Ishikawa (cell line): ENCODE data around the gene CHRNA4.

ENCODE experiments used
- CEBPB ChIP-seq: IDR thresholded peaks from 2 replicates; pipeline ENCODE4 v1.6.1; 2012
- CREB1 ChIP-seq: IDR thresholded peaks from 2 replicates; pipeline ENCODE4 v1.6.1; 2012; ENCODE audit warnings: low read depth
- EGR1 ChIP-seq: IDR thresholded peaks from 2 replicates; pipeline ENCODE4 v1.6.1; 2012
- EP300 ChIP-seq: IDR thresholded peaks from 2 replicates; pipeline ENCODE4 v1.6.1; 2012; ENCODE audit warnings: borderline replicate concordance
- FOXM1 ChIP-seq: IDR thresholded peaks from 2 replicates; pipeline ENCODE4 v1.6.1; 2012; ENCODE audit warnings: low read depth, borderline replicate concordance
- NFIC ChIP-seq: IDR thresholded peaks from 2 replicates; pipeline ENCODE4 v1.6.1; 2012
- RAD21 ChIP-seq: IDR thresholded peaks from 2 replicates; pipeline ENCODE4 v1.6.1; 2012; ENCODE audit warnings: low read depth
- TAF1 ChIP-seq: IDR thresholded peaks from 2 replicates; pipeline ENCODE4 v1.6.1; 2012; ENCODE audit warnings: low read depth, mild to moderate bottlenecking
- TCF12 ChIP-seq: IDR thresholded peaks from 2 replicates; pipeline ENCODE4 v1.6.1; 2012; ENCODE audit warnings: low read depth
- TEAD4 ChIP-seq: IDR thresholded peaks from 2 replicates; pipeline ENCODE4 v1.6.1; 2012
- YY1 ChIP-seq: IDR thresholded peaks from 2 replicates; pipeline ENCODE4 v1.6.1; 2012; ENCODE audit warnings: low read depth
- ZBTB7A ChIP-seq: IDR thresholded peaks from 2 replicates; pipeline ENCODE4 v1.6.1; 2012; ENCODE audit warnings: low read depth
- TF ChIP-seq, protein P1 (sequence below): IDR thresholded peaks from 2 replicates; pipeline ENCODE4 v1.6.1; 2012
- TF ChIP-seq, protein P2 (sequence below): IDR thresholded peaks from 2 replicates; pipeline ENCODE4 v1.6.1; 2012; ENCODE audit warnings: low read depth, mild to moderate bottlenecking
- TF ChIP-seq, protein P3 (sequence below): IDR thresholded peaks from 2 replicates; pipeline ENCODE4 v1.6.1; 2012

Gene CHRNA4

DNA sequence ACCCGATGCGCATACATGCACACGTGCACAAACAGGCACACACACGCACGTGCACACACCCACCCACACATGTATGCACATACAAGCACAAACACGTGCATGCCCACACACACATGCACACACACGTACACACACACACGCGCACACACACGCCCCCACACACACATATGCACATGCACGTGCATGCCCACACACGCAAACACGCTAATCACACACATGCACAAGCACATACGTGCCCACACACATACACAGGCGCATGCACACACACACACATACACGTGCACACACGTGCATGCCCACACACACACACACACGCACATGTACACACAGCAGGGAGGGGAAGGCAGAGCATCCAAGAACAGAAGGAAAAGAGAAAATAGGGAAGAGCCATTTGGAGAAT, 26.8 kb upstream of the CHRNA4 start:
- no peak for TF ChIP-seq EP300
- TF ChIP-seq EGR1 = no peak
- TF ChIP-seq, protein P1, sequence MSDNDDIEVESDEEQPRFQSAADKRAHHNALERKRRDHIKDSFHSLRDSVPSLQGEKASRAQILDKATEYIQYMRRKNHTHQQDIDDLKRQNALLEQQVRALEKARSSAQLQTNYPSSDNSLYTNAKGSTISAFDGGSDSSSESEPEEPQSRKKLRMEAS = no peak
- no peak for TF ChIP-seq TCF12
- TF ChIP-seq NFIC = no peak
- TF ChIP-seq FOXM1 = no peak
- no peak for TF ChIP-seq CEBPB
- TF ChIP-seq TEAD4 = no peak
- TF ChIP-seq, protein P2, sequence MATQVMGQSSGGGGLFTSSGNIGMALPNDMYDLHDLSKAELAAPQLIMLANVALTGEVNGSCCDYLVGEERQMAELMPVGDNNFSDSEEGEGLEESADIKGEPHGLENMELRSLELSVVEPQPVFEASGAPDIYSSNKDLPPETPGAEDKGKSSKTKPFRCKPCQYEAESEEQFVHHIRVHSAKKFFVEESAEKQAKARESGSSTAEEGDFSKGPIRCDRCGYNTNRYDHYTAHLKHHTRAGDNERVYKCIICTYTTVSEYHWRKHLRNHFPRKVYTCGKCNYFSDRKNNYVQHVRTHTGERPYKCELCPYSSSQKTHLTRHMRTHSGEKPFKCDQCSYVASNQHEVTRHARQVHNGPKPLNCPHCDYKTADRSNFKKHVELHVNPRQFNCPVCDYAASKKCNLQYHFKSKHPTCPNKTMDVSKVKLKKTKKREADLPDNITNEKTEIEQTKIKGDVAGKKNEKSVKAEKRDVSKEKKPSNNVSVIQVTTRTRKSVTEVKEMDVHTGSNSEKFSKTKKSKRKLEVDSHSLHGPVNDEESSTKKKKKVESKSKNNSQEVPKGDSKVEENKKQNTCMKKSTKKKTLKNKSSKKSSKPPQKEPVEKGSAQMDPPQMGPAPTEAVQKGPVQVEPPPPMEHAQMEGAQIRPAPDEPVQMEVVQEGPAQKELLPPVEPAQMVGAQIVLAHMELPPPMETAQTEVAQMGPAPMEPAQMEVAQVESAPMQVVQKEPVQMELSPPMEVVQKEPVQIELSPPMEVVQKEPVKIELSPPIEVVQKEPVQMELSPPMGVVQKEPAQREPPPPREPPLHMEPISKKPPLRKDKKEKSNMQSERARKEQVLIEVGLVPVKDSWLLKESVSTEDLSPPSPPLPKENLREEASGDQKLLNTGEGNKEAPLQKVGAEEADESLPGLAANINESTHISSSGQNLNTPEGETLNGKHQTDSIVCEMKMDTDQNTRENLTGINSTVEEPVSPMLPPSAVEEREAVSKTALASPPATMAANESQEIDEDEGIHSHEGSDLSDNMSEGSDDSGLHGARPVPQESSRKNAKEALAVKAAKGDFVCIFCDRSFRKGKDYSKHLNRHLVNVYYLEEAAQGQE = no peak
- TF ChIP-seq, protein P3, sequence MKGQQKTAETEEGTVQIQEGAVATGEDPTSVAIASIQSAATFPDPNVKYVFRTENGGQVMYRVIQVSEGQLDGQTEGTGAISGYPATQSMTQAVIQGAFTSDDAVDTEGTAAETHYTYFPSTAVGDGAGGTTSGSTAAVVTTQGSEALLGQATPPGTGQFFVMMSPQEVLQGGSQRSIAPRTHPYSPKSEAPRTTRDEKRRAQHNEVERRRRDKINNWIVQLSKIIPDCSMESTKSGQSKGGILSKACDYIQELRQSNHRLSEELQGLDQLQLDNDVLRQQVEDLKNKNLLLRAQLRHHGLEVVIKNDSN = no peak
- no peak for TF ChIP-seq CREB1
- TF ChIP-seq YY1 = no peak
- TF ChIP-seq RAD21 = no peak
- TF ChIP-seq ZBTB7A = no peak
- TF ChIP-seq TAF1 = no peak

DNA sequence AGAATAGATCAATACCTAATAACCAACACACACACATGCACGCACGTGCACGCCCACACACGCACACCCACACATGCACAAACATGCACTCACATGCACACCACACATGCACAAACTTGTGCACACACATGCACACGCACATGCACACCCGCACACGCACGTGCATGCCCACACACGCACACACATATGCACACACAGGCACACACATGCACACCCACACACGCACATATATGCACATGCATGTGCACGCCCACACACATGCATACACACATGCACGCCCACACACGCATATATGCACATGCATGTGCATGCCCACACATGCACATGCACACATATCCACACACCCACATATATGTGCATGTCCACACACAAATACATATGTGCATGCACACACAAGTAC, 26.2 kb upstream of the CHRNA4 start:
- TF ChIP-seq NFIC = no peak
- no peak for TF ChIP-seq CEBPB
- no peak for TF ChIP-seq EP300
- TF ChIP-seq, protein P2 = no peak
- no peak for TF ChIP-seq RAD21

DNA sequence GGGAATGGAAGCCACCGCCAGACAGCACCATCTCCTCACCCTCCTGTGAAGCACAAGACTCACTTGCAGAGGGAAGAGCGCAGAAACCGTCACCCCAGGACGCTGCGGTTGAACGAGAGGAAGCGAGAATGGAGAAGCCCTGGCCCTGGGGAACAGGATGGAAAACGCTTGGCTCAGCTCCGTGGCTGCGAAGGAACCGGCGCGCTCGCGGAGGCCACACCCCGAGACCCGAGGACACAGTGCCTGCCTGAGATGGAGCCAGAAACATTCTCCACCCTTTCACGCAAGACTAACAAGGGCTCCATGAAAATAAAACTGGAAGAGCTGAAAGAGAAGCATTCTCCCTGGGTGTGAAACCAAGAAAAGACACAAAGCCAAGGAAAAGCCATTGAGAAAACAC, 25.3 kb upstream of the CHRNA4 start:
- TF ChIP-seq RAD21 = no peak
- no peak for TF ChIP-seq TAF1
- TF ChIP-seq ZBTB7A = no peak
- no peak for TF ChIP-seq EGR1
- TF ChIP-seq EP300 = no peak
- no peak for TF ChIP-seq CREB1
- no peak for TF ChIP-seq CEBPB
- TF ChIP-seq TCF12 = no peak
- TF ChIP-seq YY1 = no peak
- TF ChIP-seq TEAD4 = no peak
- TF ChIP-seq, protein P2 = no peak
- no peak for TF ChIP-seq NFIC
- TF ChIP-seq, protein P3 = no peak
- no peak for TF ChIP-seq FOXM1
- TF ChIP-seq, protein P1 = no peak

DNA sequence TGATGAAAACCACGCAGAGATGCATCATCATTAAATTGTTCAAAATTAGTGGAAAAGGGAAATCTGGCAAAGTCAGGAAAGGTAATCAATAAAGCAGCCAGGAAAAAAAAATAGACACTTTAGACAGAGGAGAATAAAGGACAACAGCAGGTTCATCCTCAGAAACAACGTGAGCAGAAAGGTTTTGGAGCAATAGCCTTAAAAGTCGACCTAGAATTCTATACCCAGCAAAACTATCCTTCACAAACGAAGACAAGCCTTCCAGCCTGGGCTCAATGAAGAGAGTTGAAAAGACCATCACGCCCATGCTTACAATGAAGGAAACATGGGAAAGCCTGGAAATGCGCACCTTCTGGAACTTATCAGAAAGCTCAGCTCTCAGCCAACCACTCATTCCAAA, 24.7 kb upstream of the CHRNA4 start:
- TF ChIP-seq CREB1 (no peak), FOXM1 (no peak), TAF1 (no peak), ZBTB7A (no peak), CEBPB (no peak), EGR1 (no peak), TCF12 (no peak), EP300 (no peak), TEAD4 (no peak), RAD21 (no peak), NFIC (no peak), YY1 (no peak)
- TF ChIP-seq, protein P1 = no peak
- TF ChIP-seq, protein P3 = no peak
- TF ChIP-seq, protein P2 = no peak
